ENCODE results near the gene PTX3. TPM values are rescaled to one million over a fixed set of nuclear protein-coding genes. Genes with fewer than 3 reads are reported as not detected.

PTX3 gene
- total and polyA plus RNA-seq, 2 donors (not counting 1 experiment from before 2014, with no cell fraction given): 464 to 555 TPM

DNA sequence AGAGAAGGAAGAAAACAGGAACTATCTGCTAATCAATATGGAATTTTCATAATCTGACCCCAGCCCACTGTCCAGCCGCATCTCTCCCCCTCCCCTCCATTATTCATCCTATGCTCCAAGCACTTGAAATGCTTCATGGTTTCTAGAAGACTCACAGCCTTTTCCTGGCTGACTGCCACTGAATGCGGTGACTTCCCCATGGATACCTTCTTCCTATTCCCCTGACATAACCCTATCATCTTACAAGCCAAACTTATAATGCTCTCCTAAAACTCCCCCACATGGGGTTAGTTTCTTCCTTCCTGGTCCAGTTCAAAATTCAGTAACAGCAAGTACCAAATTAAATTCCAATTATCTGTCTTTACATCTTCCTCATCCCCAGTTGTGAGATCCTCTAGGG lies 31.2 kb upstream of the PTX3 start:
- Histone ChIP-seq H3K9me3 (ENCODE audit: control insufficient read depth, insufficient read depth, low read depth, low read length) (no peaks in the 10 kb centered on the region), H3K9ac (ENCODE audit: insufficient read depth, low read length) (no peak overlapping the region), H3K4me2 (ENCODE audit: extremely low read depth, insufficient read depth, low read length) (no peak overlapping the region), H3K27ac (ENCODE audit: insufficient read depth, low read length) (no peak overlapping the region), H3K4me3 (replicated peaks in 1 of 4; ENCODE audit: control extremely low read depth in 1 of 4, insufficient read depth in 1 of 4, low read depth in 3 of 4, low read length in 4 of 4) (no peak overlapping the region), H4K20me1 (ENCODE audit: control insufficient read depth, extremely low read depth, insufficient read depth, low read length) (no peaks in the 10 kb centered on the region), H3K4me1 (ENCODE audit: control insufficient read depth, extremely low read depth, insufficient read depth, low read length) (no peaks in the 10 kb centered on the region), H3K27me3 (ENCODE audit: control insufficient read depth, insufficient read depth, low read length) (no peaks in the 10 kb centered on the region), H3K79me2 (ENCODE audit: control insufficient read depth, insufficient read depth, low read length) (no peaks in the 10 kb centered on the region), H3K36me3 (ENCODE audit: control insufficient read depth, insufficient read depth, low read length) (no peaks in the 10 kb centered on the region), H2AFZ (ENCODE audit: low read length) (no peak overlapping the region)
- DNase-seq (ENCODE audit: low read depth in 2 of 2): peak; percentile 47 to 89
- no peak for TF ChIP-seq EZH2 (IDR thresholded peaks at IDR 0.05; ENCODE audit: low read length, missing control alignments)
- TF ChIP-seq, protein P1, sequence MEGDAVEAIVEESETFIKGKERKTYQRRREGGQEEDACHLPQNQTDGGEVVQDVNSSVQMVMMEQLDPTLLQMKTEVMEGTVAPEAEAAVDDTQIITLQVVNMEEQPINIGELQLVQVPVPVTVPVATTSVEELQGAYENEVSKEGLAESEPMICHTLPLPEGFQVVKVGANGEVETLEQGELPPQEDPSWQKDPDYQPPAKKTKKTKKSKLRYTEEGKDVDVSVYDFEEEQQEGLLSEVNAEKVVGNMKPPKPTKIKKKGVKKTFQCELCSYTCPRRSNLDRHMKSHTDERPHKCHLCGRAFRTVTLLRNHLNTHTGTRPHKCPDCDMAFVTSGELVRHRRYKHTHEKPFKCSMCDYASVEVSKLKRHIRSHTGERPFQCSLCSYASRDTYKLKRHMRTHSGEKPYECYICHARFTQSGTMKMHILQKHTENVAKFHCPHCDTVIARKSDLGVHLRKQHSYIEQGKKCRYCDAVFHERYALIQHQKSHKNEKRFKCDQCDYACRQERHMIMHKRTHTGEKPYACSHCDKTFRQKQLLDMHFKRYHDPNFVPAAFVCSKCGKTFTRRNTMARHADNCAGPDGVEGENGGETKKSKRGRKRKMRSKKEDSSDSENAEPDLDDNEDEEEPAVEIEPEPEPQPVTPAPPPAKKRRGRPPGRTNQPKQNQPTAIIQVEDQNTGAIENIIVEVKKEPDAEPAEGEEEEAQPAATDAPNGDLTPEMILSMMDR (conservative IDR thresholded peaks at IDR 0.05 in 1 of 2, IDR thresholded peaks at IDR 0.05 in 1 of 2; ENCODE audit: low read depth in 1 of 2, low read length in 2 of 2): no peak

DNA sequence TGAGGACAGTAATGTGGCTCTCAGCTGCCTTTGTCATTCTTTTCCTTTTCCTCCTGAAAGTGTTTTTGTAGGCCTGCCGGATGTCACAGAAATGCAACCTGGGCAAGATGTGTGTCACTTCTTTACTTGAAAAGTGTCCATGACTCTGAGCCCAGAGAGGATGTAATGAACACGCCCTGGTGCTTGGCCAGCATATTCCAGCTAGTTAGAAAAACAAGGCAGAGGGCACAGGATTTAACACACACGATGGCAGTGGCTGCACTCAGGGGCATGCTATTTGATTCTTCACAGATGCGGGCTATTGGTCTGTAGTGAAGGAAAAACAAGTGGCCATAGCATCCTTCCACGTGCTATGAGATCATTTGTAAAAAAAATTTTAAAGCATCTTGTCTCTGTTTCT lies 30.3 kb upstream of the PTX3 start:
- TF ChIP-seq, protein P1 (conservative IDR thresholded peaks at IDR 0.05 in 1 of 2, IDR thresholded peaks at IDR 0.05 in 1 of 2; ENCODE audit: low read depth in 1 of 2, low read length in 2 of 2): no peak
- TF ChIP-seq EZH2 (IDR thresholded peaks at IDR 0.05; ENCODE audit: low read length, missing control alignments): no peak
- Histone ChIP-seq H3K9me3 (ENCODE audit: control insufficient read depth, insufficient read depth, low read depth, low read length) (no peaks in the 10 kb centered on the region), H3K36me3 (ENCODE audit: control insufficient read depth, insufficient read depth, low read length) (no peaks in the 10 kb centered on the region), H3K4me1 (ENCODE audit: control insufficient read depth, extremely low read depth, insufficient read depth, low read length) (no peaks in the 10 kb centered on the region), H3K27ac (ENCODE audit: insufficient read depth, low read length) (no peak overlapping the region), H3K9ac (ENCODE audit: insufficient read depth, low read length) (no peak overlapping the region), H3K27me3 (ENCODE audit: control insufficient read depth, insufficient read depth, low read length) (no peaks in the 10 kb centered on the region), H3K4me2 (ENCODE audit: extremely low read depth, insufficient read depth, low read length) (no peak overlapping the region), H3K79me2 (ENCODE audit: control insufficient read depth, insufficient read depth, low read length) (no peaks in the 10 kb centered on the region), H2AFZ (ENCODE audit: low read length) (no peak overlapping the region), H3K4me3 (replicated peaks in 1 of 4; ENCODE audit: control extremely low read depth in 1 of 4, insufficient read depth in 1 of 4, low read depth in 3 of 4, low read length in 4 of 4) (no peak overlapping the region), H4K20me1 (ENCODE audit: control insufficient read depth, extremely low read depth, insufficient read depth, low read length) (no peaks in the 10 kb centered on the region)
- no peak for DNase-seq (ENCODE audit: low read depth in 2 of 2)

DNA sequence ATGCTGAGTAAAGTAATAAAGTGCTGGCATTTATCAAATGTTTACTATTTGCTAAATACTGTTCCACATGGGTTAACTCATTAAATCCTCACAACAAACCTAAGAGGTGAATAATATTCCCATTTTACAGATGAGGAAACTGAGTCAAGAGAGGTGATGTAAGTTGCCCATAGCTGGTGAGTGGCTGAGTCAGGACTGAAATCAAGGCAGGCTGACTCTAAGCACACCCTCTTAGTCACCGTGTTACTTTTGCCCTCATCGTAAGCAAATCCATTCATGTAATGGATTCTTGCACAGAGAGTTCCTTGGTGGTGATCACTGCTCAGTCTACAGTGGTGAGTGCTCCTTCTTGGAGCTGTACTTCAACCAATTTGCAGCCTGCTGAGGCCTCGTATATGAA lies 28.9 kb upstream of the PTX3 start:
- no peak for DNase-seq (ENCODE audit: low read depth in 2 of 2)
- Histone ChIP-seq H3K27me3 (ENCODE audit: control insufficient read depth, insufficient read depth, low read length) (no peaks in the 10 kb centered on the region), H3K36me3 (ENCODE audit: control insufficient read depth, insufficient read depth, low read length) (no peaks in the 10 kb centered on the region), H3K4me1 (ENCODE audit: control insufficient read depth, extremely low read depth, insufficient read depth, low read length) (no peaks in the 10 kb centered on the region), H3K4me3 (replicated peaks in 1 of 4; ENCODE audit: control extremely low read depth in 1 of 4, insufficient read depth in 1 of 4, low read depth in 3 of 4, low read length in 4 of 4) (no peak overlapping the region), H4K20me1 (ENCODE audit: control insufficient read depth, extremely low read depth, insufficient read depth, low read length) (no peaks in the 10 kb centered on the region), H3K9ac (ENCODE audit: insufficient read depth, low read length) (no peak overlapping the region), H3K27ac (ENCODE audit: insufficient read depth, low read length) (no peak overlapping the region), H3K9me3 (ENCODE audit: control insufficient read depth, insufficient read depth, low read depth, low read length) (no peaks in the 10 kb centered on the region), H3K79me2 (ENCODE audit: control insufficient read depth, insufficient read depth, low read length) (no peaks in the 10 kb centered on the region), H2AFZ (ENCODE audit: low read length) (no peak overlapping the region), H3K4me2 (ENCODE audit: extremely low read depth, insufficient read depth, low read length) (no peak overlapping the region)
- TF ChIP-seq, protein P1 (conservative IDR thresholded peaks at IDR 0.05 in 1 of 2, IDR thresholded peaks at IDR 0.05 in 1 of 2; ENCODE audit: low read depth in 1 of 2, low read length in 2 of 2): no peak
- TF ChIP-seq EZH2 (IDR thresholded peaks at IDR 0.05; ENCODE audit: low read length, missing control alignments): no peak

Data from fibroblast of lung (primary cell).